GM12864 (cell line): ENCODE measurements around the gene FA2H.

ENCODE experiments used
- DNase-seq: peaks from one replicate; pipeline ENCODE4 v3.0.0-alpha.2; 2011; ENCODE audit warnings: low read depth
- H3K4me3 ChIP-seq: 2 replicates; pipeline ENCODE4 v1.5.1; 2011; ENCODE audit warnings: mild to moderate bottlenecking, low read depth, low read length, control low read depth
- CTCF ChIP-seq: IDR thresholded peaks from 2 replicates; pipeline ENCODE4 v1.5.1; 2011; ENCODE audit warnings: low read depth, mild to moderate bottlenecking, moderate library complexity, low read length, control low read depth, inconsistent platforms; ENCODE audit errors: missing control alignments

FA2H gene

GRCh38 chr16:74734361-74735161 is 40.1 kb downstream of the FA2H start:
- TF ChIP-seq CTCF = no peak
- DNase-seq = no peak
- H3K4me3 ChIP-seq = no peak overlapping the region

- H3K4me3 ChIP-seq = no peak overlapping the region
- no peak for TF ChIP-seq CTCF
- no peak for DNase-seq
Measured at GRCh38 chr16:74732707-74733350, 41.8 kb downstream of the FA2H start.

GRCh38 chr16:74731853-74732477 is 42.7 kb downstream of the FA2H start:
- DNase-seq = no peak
- no peak overlapping the region for H3K4me3 ChIP-seq
- TF ChIP-seq CTCF = no peak

- TF ChIP-seq CTCF = no peak
- DNase-seq = no peak
- H3K4me3 ChIP-seq = no peak overlapping the region
Measured at GRCh38 chr16:74729783-74730683, 44.6 kb downstream of the FA2H start.

- no peak for TF ChIP-seq CTCF
- no peak for DNase-seq
- no peak overlapping the region for H3K4me3 ChIP-seq
Measured at GRCh38 chr16:74727903-74728302, 46.7 kb downstream of the FA2H start.

GRCh38 chr16:74726716-74727115 is 47.9 kb downstream of the FA2H start:
- peak; percentile 18 for DNase-seq
- H3K4me3 ChIP-seq = no peak overlapping the region
- peak; percentile 82 for TF ChIP-seq CTCF
